ENCODE measurements around the gene ARMC3.

ARMC3 gene

DNA sequence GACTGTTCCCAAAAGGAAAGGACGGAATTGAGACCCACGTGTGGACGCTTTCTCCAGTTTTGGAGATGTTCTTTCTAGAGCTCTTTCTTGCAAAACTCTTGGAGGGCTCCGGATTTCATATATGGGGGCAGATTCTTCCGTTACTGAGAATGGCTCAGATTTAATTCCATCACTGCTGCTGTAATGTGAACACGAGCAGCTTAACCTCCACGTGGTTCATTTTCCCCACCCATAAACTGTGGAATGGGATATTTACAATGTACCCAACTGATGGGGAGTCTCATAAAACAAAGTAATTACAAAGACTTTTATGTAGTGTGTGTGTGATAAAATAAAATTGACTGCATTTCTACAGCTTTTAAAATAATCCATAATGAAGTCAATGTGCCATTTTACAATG is 152.4 kb downstream of the ARMC3 start:
- no peak for DNase-seq

DNA sequence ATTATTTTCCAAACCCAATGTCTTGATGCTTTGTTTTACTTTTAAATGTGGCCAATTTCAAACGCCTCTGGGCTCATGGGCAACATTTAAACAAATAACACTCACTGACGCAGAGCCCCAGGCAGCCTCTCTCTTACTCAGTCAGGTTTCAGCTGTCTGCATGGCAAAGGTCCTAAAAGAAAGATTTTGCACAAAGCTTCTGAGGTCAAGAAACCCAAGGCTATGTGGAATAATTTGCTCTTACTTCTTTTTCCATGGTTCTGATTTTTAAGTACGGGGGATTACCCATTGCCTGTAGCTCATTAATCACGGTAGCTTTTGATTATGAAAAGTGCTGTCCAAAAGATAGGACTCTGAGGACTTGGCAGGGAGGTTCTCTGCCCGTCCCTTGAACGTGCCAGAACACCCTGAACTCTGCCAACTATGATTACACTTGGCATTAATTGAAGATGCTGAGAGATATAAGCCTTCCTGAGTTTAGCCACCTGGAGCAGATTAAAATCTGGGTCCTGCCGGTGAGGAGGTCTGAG is 153.4 kb downstream of the ARMC3 start:
- DNase-seq: no peak

DNA sequence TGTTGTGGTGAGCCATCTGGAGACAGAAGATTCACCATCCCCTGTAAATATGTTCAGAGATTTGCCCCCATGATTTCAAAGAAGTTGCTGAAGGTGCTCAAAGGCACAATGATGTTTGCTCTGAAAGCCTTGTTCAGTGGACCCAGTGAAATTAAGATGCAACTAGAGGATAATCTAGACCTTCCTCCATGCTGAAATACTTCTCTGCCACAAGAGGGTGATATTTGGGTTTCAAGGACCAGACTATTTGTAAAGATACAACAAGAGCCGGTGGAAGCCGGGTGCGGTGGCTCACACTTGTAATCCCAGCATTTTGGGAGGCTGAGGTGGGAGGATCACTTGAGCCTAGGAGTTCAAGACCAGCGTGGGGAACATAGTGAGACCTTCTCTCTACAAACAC is 154.0 kb downstream of the ARMC3 start:
- no peak for DNase-seq

Data from NCI-H1048 (cell line).